ENCODE measurements around the gene TMOD2.

The TMOD2 gene

DNA sequence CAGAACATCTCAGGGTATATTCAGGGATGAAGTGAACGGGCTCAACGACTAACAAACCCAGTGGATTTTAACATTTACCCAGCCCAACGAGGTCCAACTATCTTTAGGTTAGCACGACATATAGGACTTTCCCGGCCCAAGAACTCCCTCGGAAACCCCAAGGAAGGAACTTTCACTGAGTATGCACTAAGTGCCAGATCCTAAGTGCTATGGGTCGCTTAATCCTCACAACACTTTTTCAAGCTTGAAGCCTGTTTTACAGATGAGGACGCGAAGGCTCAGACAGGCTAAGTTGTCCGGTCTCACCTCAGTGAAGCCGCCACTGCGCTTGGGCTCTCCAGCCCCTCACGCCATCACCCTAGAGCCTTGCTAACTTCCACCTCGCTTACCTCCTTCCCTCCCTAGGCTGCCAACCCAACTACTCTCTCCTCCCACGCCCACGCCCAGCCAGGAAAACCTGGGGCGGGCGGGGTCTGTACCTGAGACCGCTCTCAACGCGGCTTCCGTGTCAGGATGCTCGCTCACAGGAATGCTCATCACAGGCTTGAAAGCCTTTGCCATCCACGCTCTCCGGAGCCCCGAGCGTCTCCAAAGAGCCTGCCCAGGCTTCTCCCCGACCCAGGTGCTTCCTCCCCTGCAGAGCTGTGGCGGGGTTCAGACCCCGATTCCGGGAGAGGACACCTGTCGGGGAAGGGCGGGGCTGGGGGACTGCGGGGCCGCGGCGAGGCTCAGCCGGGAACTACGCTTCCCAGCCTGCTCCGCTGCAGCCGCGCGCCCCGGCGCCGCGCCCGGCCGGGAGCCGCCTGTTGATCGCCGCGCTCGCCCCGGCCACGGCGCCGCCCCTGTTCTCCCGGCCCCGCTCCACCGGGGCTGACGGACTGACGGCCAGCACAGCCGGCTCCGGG lies at the start of gene TMOD2:
Gene TMOD2 (plus strand): TSS at position 806 of the 905 bp plus-strand sequence. CDS start 14,845 bp downstream, outside the sequence.
- DNase-seq = no peak

DNA sequence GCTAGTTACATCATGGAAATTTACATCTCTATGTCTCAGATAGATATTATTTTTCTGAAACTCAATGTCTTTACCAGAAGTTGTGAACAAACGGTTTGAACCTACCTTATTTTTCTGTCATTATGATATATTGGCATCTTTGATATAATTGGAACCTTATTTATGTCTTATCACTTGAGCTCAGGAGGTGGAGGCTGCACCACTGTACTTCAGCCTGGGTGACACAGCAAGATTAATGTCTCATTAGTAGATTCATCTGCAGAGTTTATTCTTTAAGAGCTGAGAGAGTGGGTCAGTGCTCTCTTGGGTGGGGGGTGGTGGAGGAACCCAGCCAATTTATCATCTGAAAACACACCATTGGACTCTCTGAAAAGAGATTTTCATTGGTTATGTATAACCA lies 48.7 kb upstream of the TMOD2 start:
- DNase-seq = no peak

DNA sequence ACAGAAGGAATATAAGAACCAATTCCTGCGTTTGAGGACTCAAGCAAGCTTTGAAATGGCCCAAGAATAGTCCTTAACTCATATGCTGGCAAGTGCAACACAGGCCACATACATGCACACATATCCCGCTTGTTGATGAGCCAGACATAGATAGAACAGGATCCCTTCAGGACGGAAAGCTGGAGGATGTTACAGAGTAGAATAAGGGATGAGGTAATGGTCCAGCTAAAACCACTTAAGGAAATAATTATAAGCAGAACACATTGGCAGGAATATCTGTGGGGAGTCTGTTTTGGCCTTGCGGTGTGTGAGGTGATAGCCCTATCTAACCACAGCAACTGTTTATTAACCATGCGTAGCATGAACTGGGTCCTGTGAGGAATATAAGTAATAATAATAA lies 45.1 kb upstream of the TMOD2 start:
- DNase-seq = no peak

DNA sequence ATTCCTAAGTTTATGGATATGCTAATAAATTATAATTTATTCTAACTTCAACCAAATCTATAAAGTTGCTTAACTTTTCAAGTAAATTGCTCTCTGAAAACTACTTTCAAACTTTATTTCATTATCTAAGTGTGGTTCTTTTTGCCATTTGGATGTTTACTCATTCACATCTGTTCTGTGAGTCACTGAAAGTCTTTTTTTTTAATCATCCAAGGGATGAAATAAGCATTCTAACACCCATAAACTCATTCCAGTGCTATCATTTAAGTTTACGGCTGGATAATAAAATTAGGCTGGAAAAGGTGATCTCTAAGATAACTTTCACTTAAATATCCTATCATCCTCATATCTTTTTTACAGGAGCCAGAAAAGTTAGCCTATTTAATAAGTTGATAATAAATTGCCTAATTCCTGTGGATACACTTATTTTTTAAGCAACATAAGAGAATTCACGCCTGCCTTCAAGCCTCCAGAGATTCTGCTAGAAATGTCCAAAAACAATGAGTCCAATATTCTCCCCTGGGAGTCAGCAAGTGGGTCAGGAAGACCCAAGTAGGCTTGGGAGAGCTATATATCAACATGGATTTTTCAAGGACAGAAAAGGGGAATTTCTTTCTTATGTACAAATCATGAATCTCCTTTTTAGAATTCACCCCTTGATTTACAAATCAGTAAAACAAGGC lies 44.3 kb upstream of the TMOD2 start:
- DNase-seq = no peak

DNA sequence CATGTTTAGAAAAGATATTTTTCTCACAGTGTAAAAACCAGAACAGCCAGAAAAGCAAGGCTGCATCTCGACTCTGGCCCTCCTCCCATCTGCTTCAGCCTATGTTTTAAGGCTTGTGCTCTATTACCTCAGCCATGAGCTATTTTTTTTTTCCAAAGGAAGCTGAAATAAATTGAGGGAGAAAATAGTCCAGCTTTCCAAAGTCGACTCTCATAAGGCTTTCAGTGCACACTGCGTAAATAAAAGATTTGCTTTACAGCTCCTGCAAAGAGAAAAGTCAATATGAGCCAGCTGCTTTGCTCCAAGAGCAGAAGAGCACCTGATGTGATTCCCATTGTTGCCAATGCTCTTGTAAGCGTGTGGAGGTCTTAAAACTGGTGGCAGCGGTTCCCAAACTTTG lies 43.4 kb upstream of the TMOD2 start:
- DNase-seq = no peak

DNA sequence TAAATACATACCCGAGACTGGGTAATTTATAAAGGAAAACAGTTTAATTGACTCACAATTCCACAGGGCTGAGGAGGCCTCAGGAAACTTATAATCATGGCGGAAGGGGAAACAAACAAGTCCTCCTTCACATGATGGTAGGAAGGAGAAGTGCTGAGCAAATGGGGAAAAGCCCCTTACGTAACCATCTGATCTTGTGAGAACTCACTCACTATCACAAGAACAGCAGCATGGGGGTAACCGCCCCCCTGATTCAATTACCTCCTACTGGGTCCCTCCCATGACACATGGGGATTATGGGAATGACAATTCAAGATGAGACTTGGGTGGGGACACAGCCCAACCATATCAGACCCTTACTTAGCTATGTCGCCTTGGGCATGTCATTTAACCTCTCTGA lies 42.4 kb upstream of the TMOD2 start:
- DNase-seq = no peak

DNA sequence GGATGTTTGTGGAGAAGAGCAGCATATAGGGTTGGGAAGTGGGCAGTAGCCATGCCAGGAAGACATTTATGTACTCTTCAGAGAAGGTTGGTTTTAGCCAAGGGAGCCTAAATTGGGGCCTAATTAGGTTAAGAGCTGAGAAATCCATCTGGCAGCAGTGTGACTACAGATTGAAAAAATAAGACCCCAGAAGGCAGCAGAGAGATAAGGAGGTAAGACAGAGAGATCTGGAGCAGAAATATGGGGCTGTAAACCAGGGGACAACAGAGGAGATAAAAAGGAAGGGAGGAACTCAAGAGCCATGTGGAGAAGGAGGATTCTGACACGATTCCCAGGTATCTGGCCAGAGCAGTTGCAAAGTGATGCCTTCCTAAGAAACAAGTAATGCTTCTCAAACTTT lies 37.2 kb upstream of the TMOD2 start:
- DNase-seq = no peak

DNA sequence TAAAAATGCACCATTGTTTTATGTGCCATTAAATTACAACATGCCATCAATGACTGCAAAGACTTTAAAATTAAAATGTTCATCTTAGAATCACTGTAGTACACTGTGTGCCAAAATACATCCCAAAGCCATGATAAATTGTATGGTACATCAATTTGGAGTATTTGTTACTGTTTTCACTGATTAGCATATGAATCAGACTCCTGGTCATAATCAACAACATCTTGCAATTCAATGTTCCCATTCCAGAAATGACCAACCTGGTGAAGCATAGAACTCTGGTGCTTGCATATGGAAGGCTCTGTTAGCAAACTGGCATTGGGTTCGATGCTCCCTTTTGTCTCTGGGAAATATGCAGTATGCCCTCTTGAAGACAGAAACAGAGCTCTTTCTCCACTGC lies 36.5 kb upstream of the TMOD2 start:
- DNase-seq = no peak

DNA sequence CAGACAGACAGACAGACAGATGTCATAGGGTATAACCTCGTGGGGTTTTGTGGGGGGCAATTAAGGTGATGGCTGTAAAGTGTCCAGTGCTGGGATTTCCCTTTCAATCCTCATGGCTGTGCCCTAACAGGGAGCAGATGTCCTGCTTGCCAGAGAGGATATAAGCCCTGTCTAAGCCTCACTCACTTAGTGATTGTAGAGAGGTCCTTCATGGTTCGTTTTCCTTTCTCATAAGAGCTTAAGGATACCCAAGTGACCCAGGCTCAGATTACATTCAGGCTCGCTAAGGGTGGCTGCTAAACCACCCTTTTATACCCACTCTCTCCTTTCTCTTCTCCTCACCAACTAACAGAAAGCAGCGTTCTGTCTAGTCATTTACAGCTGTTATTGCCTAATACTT lies 33.2 kb upstream of the TMOD2 start:
- DNase-seq = no peak

DNA sequence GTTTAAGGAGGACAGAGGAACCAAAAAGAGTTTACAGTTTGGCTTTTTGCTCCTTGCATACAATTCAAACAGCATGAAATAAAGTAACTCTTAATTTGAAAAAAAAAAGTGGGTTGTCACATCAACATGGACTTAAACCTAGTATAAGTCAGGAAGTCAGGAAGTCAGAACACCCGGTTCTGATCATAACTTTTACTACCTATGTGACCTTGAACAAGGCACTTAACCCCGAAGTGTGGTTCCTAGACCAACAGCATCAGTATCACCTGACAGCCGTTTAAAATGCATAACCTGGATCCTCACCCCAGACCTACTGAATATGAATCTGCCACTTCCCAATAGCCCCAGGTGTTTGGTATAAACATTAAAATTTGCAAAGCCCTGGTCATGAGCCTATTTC lies 32.7 kb upstream of the TMOD2 start:
- DNase-seq = no peak

DNA sequence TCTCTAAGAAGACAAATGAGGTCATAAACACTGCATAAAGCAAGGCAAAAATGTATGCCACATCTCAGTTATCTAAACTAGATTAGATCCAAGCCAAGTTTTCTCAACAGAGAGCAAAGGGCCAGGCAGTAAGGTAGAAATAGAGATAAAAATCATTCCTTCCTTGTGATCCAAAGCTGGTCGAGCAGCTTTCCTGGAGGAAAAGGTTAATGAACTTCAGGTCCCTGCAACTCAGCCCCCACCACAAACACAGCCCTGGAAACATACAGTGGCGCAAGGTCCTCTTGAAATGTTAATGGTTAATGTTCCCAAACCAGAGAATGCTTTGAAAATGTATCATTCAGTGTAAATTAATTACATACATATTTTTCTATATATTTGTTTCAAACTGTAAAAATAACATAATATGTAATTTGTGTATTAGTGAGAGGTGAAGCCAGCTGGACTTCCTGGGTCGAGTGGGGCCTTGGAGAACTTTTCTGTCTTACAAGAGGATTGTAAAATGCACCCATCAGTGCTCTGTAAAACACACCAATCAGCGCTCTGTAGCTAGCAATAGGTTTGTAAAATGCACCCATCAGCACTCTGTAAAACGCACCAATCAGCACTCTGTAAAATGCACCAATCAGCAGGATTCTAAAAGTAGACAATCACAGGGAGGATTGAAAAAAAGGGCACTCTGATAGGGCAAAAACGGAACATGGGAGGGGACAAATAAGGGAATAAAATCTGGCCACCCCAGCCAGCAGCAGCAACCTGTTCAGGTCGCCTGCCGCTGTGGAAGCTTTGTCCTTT lies 31.0 kb upstream of the TMOD2 start:
- no peak for DNase-seq

DNA sequence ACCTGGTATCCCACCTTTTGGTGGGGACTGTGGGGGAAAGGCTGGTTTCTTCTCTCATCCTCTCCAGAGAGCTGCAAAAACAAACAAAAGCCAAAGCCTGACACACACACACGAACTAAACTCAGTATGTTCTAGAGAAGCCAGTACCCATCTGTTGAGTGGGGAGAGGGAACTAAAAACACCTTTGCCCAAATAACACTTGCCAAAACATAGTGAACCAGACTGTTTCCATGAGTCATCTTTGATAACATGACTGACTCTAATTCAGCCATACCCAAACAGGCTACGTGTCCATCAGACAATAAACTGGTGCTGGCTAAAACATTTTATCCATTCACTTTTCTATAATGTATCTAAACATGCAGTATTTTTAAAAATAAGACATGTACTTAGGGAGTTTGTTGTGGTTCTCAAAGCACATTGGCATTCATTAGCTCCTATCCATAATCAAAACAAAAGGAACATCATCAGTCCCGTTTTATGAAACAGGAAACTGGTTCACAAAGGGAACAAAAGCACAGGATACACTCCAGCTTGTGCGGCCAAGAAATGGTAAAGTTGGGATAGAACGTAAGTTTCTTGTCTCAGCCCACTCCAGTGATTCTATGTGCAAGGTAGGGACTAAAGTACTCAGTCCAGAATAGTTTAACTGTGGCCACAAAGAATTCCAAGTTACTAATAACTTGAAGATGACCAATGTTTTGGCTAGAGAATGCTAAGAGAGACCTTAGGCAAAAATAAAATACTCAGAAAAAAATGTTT lies 30.0 kb upstream of the TMOD2 start:
- DNase-seq = no peak

DNA sequence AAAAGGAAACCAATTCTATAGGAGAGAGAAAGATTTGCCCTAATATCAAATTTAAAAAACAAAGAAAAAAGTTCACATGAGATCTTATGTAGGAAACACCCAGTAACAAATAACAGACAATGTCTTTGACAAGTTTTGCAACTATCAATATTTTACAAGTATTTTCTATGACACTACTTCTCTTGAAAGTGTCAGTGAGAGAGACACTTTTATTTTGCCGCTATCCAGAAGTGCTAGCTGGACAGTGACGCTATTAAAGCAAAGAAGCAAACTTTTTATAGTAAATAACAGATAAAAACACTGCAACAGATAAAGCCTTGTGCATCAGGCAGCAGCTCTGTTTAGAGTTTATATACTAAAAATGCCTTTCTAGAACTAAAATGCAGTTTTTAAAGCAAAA lies 27.2 kb upstream of the TMOD2 start:
- no peak for DNase-seq

DNA sequence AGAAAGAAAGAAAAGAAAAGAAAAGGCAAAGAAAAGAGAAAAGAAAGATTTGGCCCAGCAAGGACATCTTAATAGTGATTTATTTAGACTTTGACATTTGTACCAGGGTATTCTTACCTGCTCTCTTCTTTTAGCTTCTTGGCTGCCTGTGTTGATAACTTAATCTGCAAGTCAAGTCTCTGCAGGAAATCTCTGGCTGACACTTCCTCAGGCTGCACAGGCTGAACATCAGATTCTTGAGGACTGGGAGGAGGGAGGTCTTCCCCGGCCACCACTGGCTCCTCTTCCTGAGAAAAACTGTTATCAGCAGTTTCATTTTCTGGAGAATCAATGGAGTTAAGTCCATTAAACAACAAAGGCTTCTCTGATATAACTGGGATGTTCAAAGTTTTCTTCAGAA lies 26.7 kb upstream of the TMOD2 start:
- DNase-seq = no peak

DNA sequence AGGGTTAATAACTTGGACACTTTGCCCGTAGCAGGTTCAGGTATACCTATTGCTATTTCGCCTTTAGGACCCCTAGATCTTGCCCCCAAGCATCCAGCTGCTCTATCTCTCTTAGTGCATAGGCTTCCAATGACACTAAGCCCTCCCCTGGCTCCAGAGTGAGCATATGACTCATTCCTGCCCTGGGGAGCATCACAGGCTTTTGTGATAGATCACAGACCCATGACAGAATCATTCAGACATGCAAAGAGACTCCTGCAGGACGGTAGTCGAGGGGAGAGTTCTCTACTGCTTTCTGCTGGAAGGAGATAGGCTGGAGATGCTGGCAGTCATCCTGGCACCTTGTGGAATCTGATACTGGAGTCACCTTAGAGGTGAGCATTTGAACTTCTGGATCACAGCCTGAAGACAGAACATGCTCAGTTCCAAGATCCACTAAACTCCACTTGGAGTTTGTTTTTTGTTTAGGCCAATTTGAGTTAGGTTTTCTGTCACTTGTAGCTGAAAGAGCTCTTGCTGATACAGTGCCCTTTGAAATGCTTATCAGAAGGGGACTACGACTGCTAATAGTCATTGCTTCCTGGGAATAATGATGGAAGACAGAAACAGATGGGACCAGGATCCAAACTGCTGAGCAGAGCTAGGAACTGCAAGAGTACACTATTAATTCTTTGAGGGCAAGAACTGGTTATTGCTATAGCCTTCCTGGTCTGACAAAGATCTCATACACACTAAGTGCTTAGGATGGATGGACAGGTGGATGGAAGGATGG lies 24.9 kb upstream of the TMOD2 start:
- DNase-seq = no peak

DNA sequence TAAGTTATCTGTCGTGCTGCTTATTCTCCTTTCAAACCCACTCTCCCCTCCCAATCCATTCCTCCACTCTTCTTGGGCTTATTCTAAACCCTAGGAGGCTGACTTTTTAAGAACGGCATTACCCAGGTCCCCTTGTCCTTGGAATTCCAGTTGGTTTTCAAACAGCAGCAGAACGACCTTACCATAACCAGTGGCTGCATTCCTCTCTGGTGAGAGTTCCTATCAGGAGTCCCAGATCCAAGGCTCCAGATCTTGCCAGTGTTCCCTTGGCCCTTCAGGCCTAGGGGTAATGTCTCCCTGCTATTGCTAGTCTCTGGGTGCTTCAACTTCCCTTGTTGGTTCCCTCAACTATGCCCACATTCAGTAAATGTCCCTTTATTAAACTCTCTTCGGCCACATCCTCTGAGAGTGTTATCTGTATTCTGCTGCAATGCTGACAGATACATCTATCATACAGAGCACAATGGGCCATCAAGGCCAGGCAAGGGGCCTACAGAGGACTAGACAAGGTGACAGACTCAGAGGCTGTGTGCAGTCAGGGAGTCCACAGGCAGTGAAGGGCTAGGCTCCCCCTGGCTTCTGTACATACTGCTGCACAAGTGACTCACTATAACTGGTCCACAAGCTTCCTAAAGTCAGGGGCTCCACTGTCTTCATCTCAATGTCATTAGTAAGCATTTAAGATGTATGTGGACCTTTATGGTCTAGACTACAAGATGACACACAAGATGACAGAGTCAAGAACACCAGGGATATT lies 24.1 kb upstream of the TMOD2 start:
- no peak for DNase-seq

DNA sequence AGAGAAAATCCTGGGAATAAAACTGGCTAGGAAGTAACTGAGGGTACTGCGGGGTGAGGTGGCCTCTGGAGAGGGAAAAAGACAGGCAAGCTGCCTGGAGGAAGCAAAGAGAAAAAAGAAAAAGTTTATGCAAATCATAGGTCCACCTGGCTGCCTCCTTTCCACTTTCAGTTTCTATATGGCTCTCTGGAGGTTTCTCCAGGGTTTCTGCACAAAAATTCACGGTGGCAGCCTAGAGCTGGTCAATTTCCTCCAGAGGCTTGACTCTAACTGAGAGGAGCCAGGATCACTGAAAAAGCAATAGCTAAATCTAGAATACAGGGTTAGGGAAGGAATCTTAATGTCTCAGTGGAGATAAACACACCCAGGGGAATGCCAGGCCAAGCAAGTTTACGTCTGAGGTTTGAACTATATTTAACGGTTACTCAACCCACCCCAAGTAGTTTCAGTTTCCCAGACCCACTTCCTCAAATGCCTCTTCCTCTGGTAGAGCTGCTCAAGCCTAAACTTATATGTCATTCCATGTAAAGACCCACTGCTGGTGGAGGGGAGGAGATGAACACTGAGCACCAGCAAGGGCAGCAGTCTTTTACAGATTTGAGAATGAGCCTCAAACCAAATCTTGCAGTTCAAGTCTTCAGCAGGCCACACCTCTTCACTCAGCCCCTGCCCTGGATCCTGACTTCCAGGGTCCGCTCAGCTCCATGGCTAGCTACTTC lies 19.7 kb upstream of the TMOD2 start:
- DNase-seq = peak; percentile 85

DNA sequence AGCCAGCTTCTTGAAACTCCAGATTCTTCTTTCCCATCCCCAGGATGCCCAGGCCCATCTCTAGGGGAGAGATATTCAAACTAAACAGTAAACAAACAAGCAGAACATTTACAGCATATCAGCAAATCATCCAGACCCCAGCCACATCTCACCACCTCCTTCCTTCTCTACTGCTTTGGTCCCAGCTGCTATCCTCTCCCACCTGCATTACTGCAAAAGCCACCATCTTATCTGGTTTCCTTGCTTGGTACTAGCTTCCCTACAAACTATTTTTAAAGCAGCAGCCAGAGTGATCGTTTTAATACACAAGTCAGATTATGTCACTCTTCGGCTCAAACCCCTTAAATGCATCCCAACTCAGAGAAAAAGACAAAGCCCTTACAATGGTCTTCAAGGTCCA lies 18.8 kb upstream of the TMOD2 start:
- no peak for DNase-seq

DNA sequence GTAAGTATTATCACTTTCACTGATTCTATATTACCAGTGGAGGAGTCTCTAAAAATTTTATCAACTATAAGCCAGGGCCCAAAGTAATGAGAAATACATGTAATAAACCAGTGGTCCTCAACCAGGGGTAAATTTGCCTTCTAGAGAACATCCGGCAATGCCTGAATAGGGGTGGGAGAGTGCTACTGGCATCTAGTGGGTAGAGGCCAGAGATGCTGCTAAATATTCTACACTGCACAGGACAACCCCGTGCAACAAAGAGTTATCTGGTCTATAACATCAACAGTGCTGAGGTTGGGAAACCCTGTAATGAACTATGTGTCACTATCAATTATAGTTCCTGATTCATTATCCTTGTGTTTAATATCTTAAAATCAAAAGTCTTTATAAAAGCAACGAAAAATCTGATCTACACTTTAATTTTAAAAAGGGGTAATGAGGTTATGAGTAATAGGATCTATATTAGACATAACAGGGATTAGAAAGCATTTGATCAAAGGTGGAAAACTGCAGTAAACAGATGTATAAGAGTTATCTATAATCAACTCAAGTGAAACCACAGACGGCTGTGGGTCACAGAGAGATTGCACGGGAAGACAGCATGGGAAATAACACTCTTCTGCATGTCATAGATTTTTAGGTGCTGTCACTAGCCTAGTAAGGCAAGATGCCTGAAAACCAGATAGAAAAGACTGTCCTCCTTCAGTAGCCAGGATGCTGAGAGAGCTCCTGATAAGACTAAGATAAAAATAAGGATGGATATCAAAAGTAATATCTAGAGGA lies 16.0 kb upstream of the TMOD2 start:
- DNase-seq = no peak

DNA sequence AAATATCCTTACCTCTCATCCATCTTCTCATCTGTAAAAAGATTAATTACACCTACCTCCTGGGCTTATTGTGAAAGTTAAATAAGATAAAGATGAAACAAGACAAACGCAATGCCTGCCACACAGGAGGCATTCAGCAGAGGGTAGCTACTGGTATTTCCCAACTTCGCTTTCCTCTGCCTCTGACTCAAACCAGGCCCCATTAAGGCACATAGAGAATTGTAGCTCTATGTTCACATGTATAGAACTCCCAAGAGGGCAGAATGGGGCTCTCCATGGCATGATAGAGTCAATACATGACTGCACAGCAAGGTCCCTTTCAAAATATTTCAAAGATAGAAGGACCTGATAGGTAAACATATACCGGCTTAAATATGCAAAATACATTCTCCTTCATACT lies 15.3 kb upstream of the TMOD2 start:
- peak; percentile 22 for DNase-seq
